K562 (cell line): ENCODE results near the gene SMIM35.

ENCODE experiments used
- SAP30 ChIP-seq: fragments of 200-600 bp; sonication (generic); IDR thresholded peaks from 2 replicates; pipeline ENCODE4 v1.6.1; 2012; ENCODE audit warnings: borderline replicate concordance, low read depth, mild to moderate bottlenecking, moderate library complexity, low read length, control low read depth, inconsistent platforms; ENCODE audit not compliant: insufficient read depth, poor library complexity, severe bottlenecking
- SIX5 ChIP-seq, 2 experiments: IDR thresholded peaks; 2 replicates each; pipeline ENCODE4 v1.6.1; 2011; ENCODE audit warnings: low read length in 2 of 2, borderline replicate concordance in 1 of 2, low read depth in 1 of 2, mild to moderate bottlenecking in 1 of 2, moderate library complexity in 1 of 2; ENCODE audit not compliant: insufficient read depth in 1 of 2

GRCh38 chr11:118095493-118095892 is 8.7 kb upstream of the SMIM35 start:
- no peak for TF ChIP-seq SAP30
- no peak for TF ChIP-seq SIX5 (IDR thresholded peaks at IDR 0.05; ENCODE audit: borderline replicate concordance in 1 of 2, insufficient read depth in 1 of 2, low read depth in 1 of 2, low read length in 2 of 2)
